HEK293 (cell line): ENCODE results near the gene LYST.
"Not testable (repeated sequence)": the region's sequence is repeated elsewhere in the genome, so short reads cannot be mapped to it uniquely, and the experiment has no call there.

Experiments used
- CTCF ChIA-PET: fragments of 350-600 bp; formaldehyde crosslinking; extraction: SDS; loops from one replicate; lab custom pipeline; 2021; ENCODE audit warnings: antibody characterized with exemption; lab: Yijun Ruan, JAX
- POLR2A ChIA-PET: fragments of 300-600 bp; formaldehyde crosslinking; extraction: SDS; loops from one replicate; lab custom pipeline; 2020; ENCODE audit warnings: antibody characterized with exemption, inconsistent platforms; lab: Yijun Ruan, JAX
- H3K27ac ChIP-seq: fragments of 200-500 bp; sonication (Bioruptor generic); 2 replicates; pipeline ENCODE4 v1.5.1; 2014; ENCODE audit warnings: low read depth, low read length, control low read depth, inconsistent platforms; ENCODE audit errors: extremely low read depth
- H3K36me3 ChIP-seq, 2 experiments: fragments of 200-500 bp in 1 of 2; sonication (Bioruptor generic) in 1 of 2; 1 replicate in 1 of 2; 2 replicates in 1 of 2; pipeline ENCODE4 v1.5.1; 2014 to 2017; ENCODE audit warnings: inconsistent platforms in 2 of 2, low read length in 2 of 2; ENCODE audit not compliant: control insufficient read depth in 2 of 2, insufficient read depth in 1 of 2
- H3K4me1 ChIP-seq: fragments of 200-500 bp; sonication (Bioruptor generic); 2 replicates; pipeline ENCODE4 v1.5.1; 2014; ENCODE audit warnings: mild to moderate bottlenecking, low read length, inconsistent platforms; ENCODE audit not compliant: control insufficient read depth, insufficient read depth
- H3K4me3 ChIP-seq: 2 replicates; pipeline ENCODE4 v1.5.1; 2011; ENCODE audit warnings: low read depth, mild to moderate bottlenecking, control low read depth, low read length, moderate library complexity
- H3K9me3 ChIP-seq: fragments of 200-500 bp; sonication (Bioruptor generic); 2 replicates; pipeline ENCODE4 v1.5.1; 2014; ENCODE audit warnings: low read depth, low read length, inconsistent platforms; ENCODE audit not compliant: control insufficient read depth, insufficient read depth
- ATF2 ChIP-seq: fragments of 450-650 bp; formaldehyde crosslinking; IDR thresholded peaks from 2 replicates; pipeline ENCODE4 v1.5.1; 2016; ENCODE audit warnings: missing biosample characterization, missing genetic modification characterization, low read depth
- IKZF3 ChIP-seq: fragments of 450-650 bp; IDR thresholded peaks from 2 replicates; pipeline ENCODE4 v1.5.0; 2018; ENCODE audit warnings: missing biosample characterization, mild to moderate bottlenecking, missing genetic modification characterization, moderate library complexity
- PATZ1 ChIP-seq: fragments of 450-650 bp; formaldehyde crosslinking; IDR thresholded peaks from 2 replicates; pipeline ENCODE4 v1.5.1; 2016; ENCODE audit warnings: missing biosample characterization, missing genetic modification characterization
- SCRT2 ChIP-seq: fragments of 450-650 bp; formaldehyde crosslinking; IDR thresholded peaks from 2 replicates; pipeline ENCODE4 v1.5.1; 2016; ENCODE audit warnings: missing biosample characterization, missing genetic modification characterization
- YY2 ChIP-seq: fragments of 450-650 bp; formaldehyde crosslinking; IDR thresholded peaks from 2 replicates; pipeline ENCODE4 v1.5.1; 2016; ENCODE audit warnings: missing biosample characterization, missing genetic modification characterization
- ZBTB20 ChIP-seq: fragments of 450-650 bp; formaldehyde crosslinking; IDR thresholded peaks from 2 replicates; pipeline ENCODE4 v1.5.1; 2016; ENCODE audit warnings: missing biosample characterization, missing genetic modification characterization
- ZBTB21 ChIP-seq: fragments of 450-650 bp; formaldehyde crosslinking; IDR thresholded peaks from 2 replicates; pipeline ENCODE4 v1.5.1; 2017; ENCODE audit warnings: missing biosample characterization, missing genetic modification characterization
- ZBTB26 ChIP-seq: fragments of 450-650 bp; formaldehyde crosslinking; optimal IDR thresholded peaks from 2 replicates; pipeline ENCODE3; 2016; ENCODE audit warnings: missing biosample characterization, mild to moderate bottlenecking, missing genetic modification characterization
- ZBTB7A ChIP-seq: fragments of 450-650 bp; formaldehyde crosslinking; IDR thresholded peaks from 2 replicates; pipeline ENCODE4 v1.5.1; 2016; ENCODE audit warnings: low read depth, missing biosample characterization, missing genetic modification characterization
- ZFHX2 ChIP-seq: fragments of 450-650 bp; formaldehyde crosslinking; conservative IDR thresholded peaks from 2 replicates; pipeline ENCODE4 v1.5.1; 2016; ENCODE audit warnings: missing biosample characterization, missing genetic modification characterization
- ZNF2 ChIP-seq: fragments of 450-650 bp; formaldehyde crosslinking; IDR thresholded peaks from 2 replicates; pipeline ENCODE4 v1.5.1; 2016; ENCODE audit warnings: missing biosample characterization, missing genetic modification characterization
- ZNF398 ChIP-seq: fragments of 450-650 bp; formaldehyde crosslinking; IDR thresholded peaks from 2 replicates; pipeline ENCODE4 v1.5.1; 2017; ENCODE audit warnings: missing biosample characterization, missing genetic modification characterization
- ZNF416 ChIP-seq: fragments of 450-650 bp; formaldehyde crosslinking; IDR thresholded peaks from 2 replicates; pipeline ENCODE4 v1.5.1; 2016; ENCODE audit warnings: missing biosample characterization, missing genetic modification characterization
- ZNF449 ChIP-seq: fragments of 450-650 bp; formaldehyde crosslinking; IDR thresholded peaks from 2 replicates; pipeline ENCODE4 v1.5.1; 2017; ENCODE audit warnings: missing biosample characterization, mild to moderate bottlenecking, missing genetic modification characterization, moderate library complexity
- ZNF580 ChIP-seq: fragments of 450-650 bp; formaldehyde crosslinking; IDR thresholded peaks from 2 replicates; pipeline ENCODE4 v1.5.1; 2016; ENCODE audit warnings: missing biosample characterization, missing genetic modification characterization
- ZNF596 ChIP-seq: fragments of 450-650 bp; IDR thresholded peaks from 2 replicates; pipeline ENCODE4 v1.5.0; 2018; ENCODE audit warnings: missing biosample characterization, mild to moderate bottlenecking, missing genetic modification characterization, moderate library complexity
- ZNF600 ChIP-seq: fragments of 450-650 bp; formaldehyde crosslinking; IDR thresholded peaks from 2 replicates; pipeline ENCODE4 v1.5.1; 2016; ENCODE audit warnings: missing biosample characterization, missing genetic modification characterization
- ZXDB ChIP-seq: fragments of 450-650 bp; formaldehyde crosslinking; IDR thresholded peaks from 2 replicates; pipeline ENCODE4 v1.5.1; 2016; ENCODE audit warnings: missing biosample characterization, missing genetic modification characterization

LYST gene

GRCh38 chr1:235848251-235848650 lies 18.5 kb downstream of the LYST start:
- 0 out of 2 replicates have a peak, but pooled peaks have one; percentile 34 for TF ChIP-seq ATF2 (tag by site-specific recombination)
- H3K27ac ChIP-seq, H3K4me3 ChIP-seq, H3K9me3 ChIP-seq, H3K36me3 ChIP-seq, H3K4me1 ChIP-seq: not testable (repeated sequence)
- ChIA-PET POLR2A (interaction anchor here (0.7 kb wide), 1 partner anchor 385 kb away, joined by 4 read pairs; no protein-coding TSS in a partner anchor), CTCF (interaction anchor here (0.7 to 1.8 kb wide), 3 partner anchors 10 to 82 kb away, joined by 3 to 5 read pairs (median 4); no protein-coding TSS in a partner anchor)

- not testable (repeated sequence) for H3K27ac ChIP-seq
- CTCF ChIA-PET: interaction anchor here (0.7 to 7.8 kb wide), 14 partner anchors 9 to 1731 kb away, joined by 3 to 79 read pairs (median 6); partner anchors contain the start of gene LYST
- TF ChIP-seq YY2 (0 out of 2 replicates have a peak, but pooled peaks have one; percentile 52), PATZ1 (tag by site-specific recombination) (peak; percentile 37; the same call in 1 of the 2 replicates), ZBTB21 (tag by site-specific recombination) (0 out of 2 replicates have a peak, but pooled peaks have one; percentile 9), ZXDB (tag by site-specific recombination) (0 out of 2 replicates have a peak, but pooled peaks have one; percentile 22), ZBTB20 (peak; percentile 19; the same call in 1 of the 2 replicates), ZFHX2 (peak; percentile 27), ZNF580 (peak; percentile 49; the same call in 1 of the 2 replicates), ZNF2 (tag by site-specific recombination) (0 out of 2 replicates have a peak, but pooled peaks have one; percentile 28), ZNF449 (peak; percentile 87), ZNF398 (tag by site-specific recombination) (peak; percentile 90), ZNF600 (0 out of 2 replicates have a peak, but pooled peaks have one; percentile 13)
Measured at GRCh38 chr1:235845656-235846107, 21.0 kb downstream of the LYST start.

GRCh38 chr1:235844776-235845175 lies 21.9 kb downstream of the LYST start:
- Histone ChIP-seq H3K27ac (no peak overlapping the region), H3K4me3 (no peak overlapping the region), H3K4me1 (peaks cover 2% of the 10 kb centered on the region; the same call in 1 of the 2 replicates), H3K9me3 (no peaks in the 10 kb centered on the region; the same call in 1 of the 2 replicates), H3K36me3 (no peaks in the 10 kb centered on the region)
- ChIA-PET CTCF (interaction anchor here (0.6 to 7.8 kb wide), 8 partner anchors 10 to 288 kb away, joined by 3 to 79 read pairs (median 8); partner anchors contain the start of gene LYST), POLR2A (interaction anchor here (0.9 kb wide), 1 partner anchor 8 kb away, joined by 3 read pairs; no protein-coding TSS in a partner anchor)
- TF ChIP-seq IKZF3 (no peak), ZNF398 (tag by site-specific recombination) (no peak), ZNF596 (tag by site-specific recombination) (no peak), ZBTB7A (tag by site-specific recombination) (no peak), SCRT2 (no peak), ZBTB26 (tag by site-specific recombination) (no peak), ZNF416 (tag by site-specific recombination) (no peak)

More at GRCh38 chr1:235845656-235846107, 21.0 kb downstream of the LYST start:
- not testable (repeated sequence) for H3K4me1 ChIP-seq, H3K36me3 ChIP-seq, H3K9me3 ChIP-seq, H3K4me3 ChIP-seq
- POLR2A ChIA-PET: interaction anchor here (0.9 kb wide), 1 partner anchor 9 kb away, joined by 3 read pairs; no protein-coding TSS in a partner anchor
